HTR-8/SVneo (cell line): ENCODE results near the gene CNGA1.
"Not testable (repeated sequence)": the region's sequence is repeated elsewhere in the genome, so short reads cannot be mapped to it uniquely, and the experiment has no call there.

Experiments used
- DNase-seq: peaks from one replicate; pipeline ENCODE4 v3.0.0; 2011; ENCODE audit warnings: low spot score, mixed read lengths; ENCODE audit not compliant: insufficient read length
- FAIRE-seq: peaks from 2 replicates; lab custom pipeline; 2011; peaks lifted over from hg19 to GRCh38; lab: Jason Lieb, UNC

Gene CNGA1

DNA sequence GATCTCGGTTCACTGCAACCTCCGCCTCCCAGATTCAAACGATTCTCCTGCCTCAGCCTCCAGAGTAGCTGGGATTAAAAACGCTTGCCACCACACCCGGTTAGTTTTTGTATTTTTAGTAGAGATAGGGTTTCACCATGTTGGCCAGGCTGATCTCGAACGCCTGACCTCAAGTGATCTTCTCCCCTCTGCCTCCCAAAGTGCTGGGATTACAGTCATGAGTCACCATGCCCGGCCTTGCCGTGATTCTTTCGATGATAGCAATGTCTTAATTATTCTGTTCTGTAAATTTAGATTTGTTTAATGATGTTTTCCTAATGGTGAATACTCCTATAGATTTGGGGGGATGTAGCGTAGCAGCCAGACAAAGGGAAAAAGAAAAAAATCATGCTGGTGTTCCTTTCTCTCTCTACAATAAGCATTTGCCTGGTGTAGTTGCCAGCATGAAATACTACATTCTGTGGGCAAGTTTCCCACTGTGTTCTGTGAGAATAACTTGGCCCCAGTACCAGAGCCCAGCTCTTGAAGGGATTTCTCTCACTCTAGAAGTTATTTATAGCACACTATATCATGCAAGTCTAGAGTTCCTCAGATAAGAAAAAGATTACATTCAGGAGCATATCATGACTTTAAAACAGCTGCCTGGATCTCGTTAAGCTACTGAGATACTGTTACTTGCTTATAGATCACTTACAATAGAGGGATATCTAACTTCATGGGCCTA is 15.5 kb upstream of the CNGA1 start:
- DNase-seq (no peak), FAIRE-seq (no peak)

DNA sequence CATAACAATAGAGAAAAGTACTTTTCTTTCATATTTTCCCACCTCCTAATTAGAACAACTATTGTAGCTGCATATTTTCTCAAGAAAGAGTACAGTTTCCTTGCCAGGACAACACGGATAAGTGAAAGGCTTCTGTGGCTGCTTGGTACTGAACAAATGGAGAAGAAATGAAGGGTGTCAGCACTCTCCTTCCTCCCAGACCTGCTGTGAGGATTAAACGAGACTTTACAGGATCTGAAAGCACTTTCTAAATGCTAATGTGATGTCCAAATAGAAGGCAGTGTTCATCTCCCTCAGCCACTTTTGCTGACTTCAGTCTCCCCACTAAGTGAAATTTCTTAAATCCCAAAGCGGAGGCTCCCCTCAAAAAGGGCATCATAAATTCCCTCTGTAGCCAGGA is 14.0 kb upstream of the CNGA1 start:
- FAIRE-seq: no peak

DNA sequence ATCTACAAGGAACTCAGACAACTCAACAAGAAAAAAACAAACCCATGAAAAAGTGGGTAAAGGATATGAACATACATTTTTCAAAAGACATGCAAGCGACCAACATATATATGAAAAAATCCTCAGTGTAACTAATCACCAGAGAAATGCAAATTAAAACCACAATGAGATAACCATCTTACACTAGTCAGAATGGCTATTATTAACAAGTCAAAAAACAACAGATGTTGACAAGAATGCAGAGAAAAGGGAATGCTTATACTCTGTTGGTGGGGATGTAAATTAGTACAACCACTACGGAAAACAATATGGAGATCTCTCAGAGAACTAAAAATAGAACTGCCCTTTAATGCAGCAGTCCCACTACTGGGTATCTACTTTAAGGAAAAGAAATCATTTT is 12.2 kb upstream of the CNGA1 start:
- FAIRE-seq: no peak
- no peak for DNase-seq

More for the DNA sequence above, 14.0 kb upstream of the CNGA1 start:
- DNase-seq: no peak

DNA sequence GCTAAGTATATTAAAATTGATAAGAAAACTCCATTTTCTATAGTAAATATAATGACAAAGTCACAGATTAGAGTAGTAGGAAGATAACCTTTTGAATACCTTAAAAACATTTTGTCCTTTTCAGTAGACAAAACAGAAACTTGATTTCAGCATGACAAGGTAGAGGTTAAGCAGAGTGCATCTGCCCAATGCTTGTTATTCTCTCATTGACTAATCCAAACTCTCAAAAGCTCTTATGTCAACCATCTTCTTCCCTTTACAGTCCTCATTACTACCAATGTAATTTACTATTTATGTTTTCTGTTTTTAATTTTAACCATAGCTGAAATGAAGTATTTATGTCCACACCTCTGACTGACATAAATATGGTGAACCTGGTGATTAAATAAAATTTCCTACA is 11.2 kb upstream of the CNGA1 start:
- DNase-seq: no peak
- FAIRE-seq: no peak

DNA sequence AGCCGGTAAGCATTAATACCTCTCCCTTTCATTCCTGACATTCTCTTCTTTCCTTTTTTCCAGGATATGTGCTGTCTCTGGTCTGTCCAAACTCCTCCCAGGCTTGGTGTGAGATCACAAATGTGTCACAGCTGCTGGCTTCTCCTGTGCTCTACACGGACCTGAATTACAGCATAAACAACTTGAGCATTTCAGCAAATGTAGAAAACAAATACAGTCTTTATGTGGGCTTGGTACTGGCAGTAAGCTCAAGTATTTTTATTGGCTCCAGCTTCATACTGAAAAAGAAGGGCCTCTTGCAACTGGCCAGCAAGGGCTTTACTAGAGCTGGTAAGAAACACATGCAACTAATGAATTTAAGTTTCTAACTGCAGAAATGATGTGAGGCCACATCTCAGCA is 8.5 kb upstream of the CNGA1 start:
- no peak for FAIRE-seq

DNA sequence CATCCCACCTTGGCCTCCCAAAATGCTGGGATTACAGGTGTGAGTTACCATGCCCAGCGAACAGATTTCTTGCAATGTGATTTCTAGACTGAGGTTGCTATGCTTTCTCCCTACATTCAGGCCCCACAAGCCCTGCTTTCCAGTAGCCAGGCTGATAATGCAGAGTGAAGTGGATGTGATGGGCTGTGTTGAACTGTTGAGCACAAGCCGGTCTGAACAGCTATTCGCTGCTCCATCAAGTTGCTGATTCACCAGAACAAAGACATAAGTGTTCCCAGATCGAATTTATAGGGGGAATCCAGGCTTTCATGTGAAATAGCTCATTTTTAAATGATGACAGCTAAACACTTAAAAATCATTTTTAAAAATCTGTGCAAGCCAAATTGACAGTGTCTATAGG is 8.0 kb upstream of the CNGA1 start:
- DNase-seq (no peak), FAIRE-seq (no peak)

More for the DNA sequence above, 8.5 kb upstream of the CNGA1 start:
- DNase-seq: no peak

DNA sequence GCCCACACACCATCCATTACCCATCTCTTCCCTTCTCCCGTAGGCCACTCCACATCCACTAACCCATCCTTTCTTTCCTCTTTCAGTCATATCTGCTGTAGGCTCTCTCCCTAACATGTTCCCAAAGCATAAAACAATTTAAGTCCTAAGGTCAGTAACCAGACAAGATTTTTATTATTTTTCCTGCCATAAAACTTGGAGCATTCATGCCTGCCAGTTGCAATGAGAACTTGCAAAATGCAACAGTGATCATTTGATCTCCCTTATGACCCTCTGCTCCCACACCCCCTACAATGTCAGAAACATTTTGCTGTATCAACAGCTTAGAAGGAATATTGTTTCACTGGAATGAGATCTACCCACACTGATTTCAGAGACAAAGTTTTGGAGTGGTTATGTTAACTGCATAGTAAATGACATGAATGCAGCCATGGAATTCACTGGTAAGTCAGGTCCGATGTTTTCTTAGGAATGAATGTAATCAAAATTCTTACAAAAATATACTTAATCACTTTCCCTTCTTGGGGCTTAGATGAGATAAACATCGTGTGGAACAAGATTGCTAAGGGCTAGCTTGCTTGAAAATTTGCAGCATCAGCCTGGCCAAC is 5.8 kb upstream of the CNGA1 start:
- FAIRE-seq: no peak
- no peak for DNase-seq

DNA sequence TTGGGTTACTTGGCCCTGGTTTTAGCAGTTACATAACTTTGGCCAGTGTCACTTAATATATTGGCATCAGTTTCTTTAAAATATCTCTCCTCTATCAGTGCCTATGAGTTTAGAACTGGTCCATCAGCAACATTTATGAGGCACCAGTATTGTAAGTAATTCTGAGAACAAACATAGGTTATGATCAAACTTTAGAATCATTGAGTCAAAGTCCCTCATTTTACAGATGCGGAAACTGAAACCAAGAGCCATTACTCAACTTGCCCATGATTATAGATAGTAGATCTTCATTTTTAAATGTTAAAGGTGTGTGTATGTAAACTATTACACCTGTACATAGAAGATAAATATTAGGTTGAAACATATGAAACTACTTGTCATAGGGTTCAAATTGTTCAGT is 4.6 kb upstream of the CNGA1 start:
- DNase-seq: no peak
- no peak for FAIRE-seq

DNA sequence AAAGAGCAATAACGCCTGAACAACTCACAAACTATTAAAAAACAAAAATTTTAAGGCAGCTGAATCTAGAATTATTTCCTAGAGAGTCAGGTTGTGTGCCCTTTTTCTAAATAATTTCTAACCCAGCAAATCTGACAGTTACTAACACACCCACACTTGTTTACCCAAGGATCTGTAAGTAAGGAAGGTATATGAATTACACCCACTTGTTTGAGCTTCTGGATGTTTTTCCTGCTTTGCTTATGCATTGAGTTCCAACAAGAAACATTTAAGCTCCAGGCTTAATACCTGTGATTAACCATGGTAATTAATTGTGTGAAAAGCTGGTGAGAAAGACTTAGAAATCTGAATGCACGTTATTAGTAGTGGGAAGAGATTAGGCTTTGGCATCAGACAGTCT is 1.6 kb upstream of the CNGA1 start:
- DNase-seq: no peak
- no peak for FAIRE-seq

DNA sequence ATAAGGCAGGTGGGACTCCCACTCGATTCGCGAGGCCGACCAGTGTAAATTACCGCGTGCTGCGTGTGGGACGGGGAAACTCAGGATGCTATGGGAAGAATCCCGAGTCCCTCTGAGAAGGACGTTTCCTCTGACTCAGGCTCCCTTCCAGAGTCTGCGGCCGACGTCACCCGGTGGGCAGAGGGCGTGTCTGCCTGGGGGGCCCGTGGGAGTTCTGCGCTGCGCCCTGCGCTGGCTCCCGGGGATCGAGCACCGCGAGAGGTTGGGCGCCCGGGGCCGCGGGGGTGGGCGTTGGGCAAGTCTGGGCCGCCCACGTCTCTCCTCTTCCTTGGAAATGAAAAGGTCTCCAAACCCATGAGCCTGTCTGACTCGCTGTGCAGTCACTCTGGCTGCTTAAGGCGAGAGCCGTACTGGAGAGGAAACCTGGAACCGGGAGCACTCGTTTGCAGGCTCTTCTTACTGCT is 659 bp upstream of the CNGA1 start:
- peak; percentile 46 for FAIRE-seq
- DNase-seq: peak; percentile 77

DNA sequence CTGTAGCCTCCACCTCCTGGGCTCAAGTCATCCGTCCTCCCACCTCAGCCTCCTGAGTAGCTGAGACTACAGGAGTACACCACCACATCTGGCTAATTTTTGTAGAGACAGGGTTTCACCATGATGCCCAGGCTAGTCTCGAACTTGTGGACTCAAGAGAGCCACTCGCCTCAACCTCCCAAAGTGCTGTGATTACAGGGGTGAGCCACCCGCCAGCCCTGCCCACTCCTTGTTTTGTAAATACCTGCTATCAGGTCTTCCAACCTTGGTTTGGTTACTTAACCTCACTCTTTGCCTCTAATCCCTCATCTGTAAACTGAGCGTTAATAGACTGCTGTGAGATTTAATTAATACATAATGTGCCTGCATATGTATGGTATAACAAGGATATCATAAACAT is 803 bp downstream of the CNGA1 start:
- DNase-seq (no peak), FAIRE-seq (no peak)

DNA sequence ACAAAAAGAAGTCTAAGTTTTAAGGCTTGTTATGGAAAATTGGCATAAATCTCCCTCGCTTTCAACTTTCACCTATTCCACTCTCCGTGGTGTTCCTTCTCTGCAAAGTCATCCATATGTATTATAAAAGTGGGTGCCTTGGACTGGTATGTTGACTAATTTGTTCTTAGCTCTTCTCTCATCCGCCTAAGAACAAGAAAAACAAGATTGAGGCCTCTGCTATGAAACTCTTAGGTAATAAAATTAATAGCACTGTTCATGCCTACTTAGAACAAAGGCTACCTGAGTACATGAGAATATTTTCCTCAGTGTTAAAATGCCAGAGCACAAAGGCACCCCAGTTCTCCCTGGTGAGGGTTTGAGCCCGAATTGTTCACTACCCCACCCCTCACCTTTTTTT is 1.3 kb downstream of the CNGA1 start:
- DNase-seq: no peak
- no peak for FAIRE-seq

DNA sequence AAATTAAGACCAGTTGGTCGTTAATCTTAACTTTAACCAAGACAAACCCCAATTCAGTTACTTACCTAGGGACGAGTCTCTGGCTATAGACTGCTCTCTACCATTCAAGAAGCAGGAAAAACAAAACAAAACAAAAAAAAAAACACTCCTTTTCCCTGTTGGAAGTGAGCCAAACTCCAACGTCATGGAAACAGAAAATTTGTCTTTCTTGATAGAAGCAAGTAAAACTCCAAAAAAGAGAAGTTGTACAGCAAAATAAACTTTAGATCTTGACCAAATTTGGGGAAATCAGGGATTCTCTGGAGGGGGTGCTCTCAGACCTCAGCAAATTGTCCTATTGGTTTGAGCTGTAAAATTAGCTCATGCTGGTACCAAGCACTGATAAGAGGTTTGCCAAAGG is 3.7 kb downstream of the CNGA1 start:
- DNase-seq: no peak
- no peak for FAIRE-seq

DNA sequence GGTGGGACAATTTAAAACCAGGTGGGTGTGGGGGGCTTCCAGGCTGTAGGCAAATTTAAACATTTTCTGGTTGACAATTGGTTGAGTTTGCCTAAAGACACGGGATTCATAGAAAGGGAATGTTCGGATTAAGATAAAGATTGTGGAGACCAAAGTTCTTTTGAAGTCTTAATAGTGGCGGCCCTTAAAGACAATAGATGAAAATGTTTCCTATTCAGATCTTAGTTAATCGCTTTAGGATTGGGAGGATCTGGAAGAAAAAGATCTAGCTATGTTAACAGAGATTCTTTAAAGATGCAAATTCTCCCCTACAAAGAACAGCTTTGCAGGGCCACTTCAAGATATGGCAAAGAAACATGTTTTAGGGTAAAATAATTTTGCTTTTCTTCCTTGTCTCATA is 4.8 kb downstream of the CNGA1 start:
- FAIRE-seq: no peak
- DNase-seq: no peak

DNA sequence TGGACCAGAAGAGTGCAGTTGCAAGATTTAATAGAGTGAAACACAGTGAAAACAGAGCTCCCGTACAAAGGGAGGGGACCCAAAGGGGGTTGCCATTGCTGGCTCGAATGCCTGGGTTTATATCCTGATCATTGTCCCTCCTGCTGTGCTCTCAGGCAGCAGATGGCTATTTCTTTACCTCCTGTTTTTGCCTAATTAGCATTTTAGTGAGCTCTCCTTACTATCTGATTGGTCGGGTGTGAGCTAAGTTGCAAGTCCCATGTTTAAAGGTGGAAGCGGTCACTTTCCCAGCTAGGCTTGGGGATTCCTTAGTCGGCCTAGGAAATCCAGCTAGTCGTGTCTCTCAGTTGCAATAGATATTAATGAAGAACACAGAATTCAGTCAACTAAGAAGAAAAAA is 5.6 kb downstream of the CNGA1 start:
- not testable (repeated sequence) for FAIRE-seq, DNase-seq

DNA sequence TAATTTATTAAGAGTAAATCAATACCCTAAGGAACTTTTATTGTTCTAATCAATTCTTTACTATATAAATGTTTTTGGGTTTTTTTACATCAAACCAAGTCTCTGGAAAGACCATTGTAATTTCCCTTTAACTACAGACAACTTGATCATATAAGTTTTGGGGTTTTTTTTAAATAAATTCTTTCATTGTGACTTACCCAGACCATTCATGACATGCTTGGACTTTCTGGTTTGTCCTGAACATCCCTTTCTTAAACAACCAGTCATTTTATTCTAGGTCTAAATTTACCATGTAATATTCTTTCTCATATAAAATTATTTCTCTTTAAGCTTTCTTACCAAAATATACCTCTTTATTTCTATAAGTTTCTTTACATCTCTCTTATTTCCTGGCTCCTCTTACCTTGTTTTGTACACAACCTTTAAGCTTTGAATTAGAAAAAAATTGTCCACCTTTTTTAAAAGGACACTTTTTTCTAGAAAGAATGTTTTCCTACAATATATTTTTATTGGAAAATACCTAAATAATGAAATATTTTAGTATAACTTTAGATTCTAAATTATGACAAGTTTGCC is 8.4 kb downstream of the CNGA1 start:
- no peak for FAIRE-seq
- no peak for DNase-seq

DNA sequence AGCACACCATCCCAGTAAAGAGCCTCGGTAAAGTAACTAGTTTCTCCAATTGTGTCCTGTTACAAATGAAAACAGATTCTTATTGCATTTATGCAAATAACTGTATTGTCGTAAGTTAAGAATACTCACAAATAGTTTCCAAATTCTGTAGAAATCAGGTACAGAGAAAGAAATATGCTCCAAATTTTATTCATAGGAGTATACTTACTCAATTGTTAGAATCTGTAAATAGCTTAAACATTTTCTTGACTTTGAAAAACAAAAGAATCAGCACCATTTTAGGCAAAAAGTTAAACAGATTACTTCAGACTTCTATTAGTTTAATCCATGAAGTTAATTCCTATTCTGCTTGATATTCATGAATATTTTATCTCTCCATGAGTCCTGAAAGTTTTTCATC is 10.7 kb downstream of the CNGA1 start:
- no peak for DNase-seq
- no peak for FAIRE-seq

DNA sequence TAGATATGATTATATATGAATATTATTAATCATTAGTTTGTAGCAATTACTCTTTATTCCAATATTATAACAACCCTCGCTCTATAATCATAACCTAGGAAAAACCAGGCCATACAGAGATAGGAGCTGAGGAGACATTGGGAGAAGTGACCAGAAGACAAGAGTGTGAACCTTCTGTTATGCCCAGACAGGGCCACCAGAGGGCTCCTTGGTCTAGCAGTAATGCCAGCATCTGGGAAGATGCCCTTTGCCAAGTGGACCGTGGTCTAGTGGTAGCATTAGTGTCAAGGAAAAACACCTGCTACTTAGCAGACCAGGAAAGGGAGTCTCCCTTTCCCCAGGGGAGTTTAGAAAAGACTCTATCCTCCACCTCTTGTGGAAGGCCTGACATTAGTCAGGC is 12.9 kb downstream of the CNGA1 start:
- not testable (repeated sequence) for DNase-seq, FAIRE-seq

DNA sequence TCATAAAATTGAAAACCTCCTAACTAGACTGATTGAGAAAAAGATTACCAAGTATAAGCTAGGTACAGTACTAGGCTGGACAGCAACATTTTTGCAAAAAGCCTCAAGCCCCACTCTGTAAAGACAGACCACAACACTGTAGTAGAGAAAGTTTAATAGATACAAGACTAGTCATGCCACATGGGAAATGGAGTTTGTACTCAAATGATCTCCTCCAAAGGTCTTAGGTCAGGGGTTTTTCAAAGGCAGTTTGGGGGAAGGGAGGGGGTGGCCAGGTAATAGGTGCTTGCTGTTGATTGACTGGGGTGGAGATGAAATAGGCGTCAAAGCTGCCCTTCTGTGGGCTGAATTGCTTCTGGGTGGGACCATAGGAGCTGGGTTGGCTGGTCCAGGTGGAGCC is 14.2 kb downstream of the CNGA1 start:
- DNase-seq (no peak), FAIRE-seq (no peak)

DNA sequence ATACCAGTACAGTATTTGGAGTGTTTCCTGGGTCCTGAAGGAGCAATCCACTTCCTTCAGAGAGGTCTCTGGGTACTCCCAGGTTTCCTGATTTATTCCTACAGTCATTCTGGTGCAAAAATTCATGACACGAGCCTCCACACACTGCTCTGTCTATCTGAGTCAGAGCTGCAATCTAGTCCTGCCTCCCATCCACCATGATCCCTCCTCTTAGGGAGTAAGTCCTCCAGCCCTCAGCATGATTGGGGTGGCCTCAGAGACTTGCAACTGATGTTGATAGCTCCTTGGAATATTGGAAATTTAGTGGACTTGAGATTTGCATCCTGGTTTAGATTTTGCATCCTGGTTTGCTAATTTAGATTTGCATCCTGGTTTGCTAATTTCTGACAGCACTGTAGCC is 20.5 kb downstream of the CNGA1 start:
- DNase-seq (no peak), FAIRE-seq (no peak)

DNA sequence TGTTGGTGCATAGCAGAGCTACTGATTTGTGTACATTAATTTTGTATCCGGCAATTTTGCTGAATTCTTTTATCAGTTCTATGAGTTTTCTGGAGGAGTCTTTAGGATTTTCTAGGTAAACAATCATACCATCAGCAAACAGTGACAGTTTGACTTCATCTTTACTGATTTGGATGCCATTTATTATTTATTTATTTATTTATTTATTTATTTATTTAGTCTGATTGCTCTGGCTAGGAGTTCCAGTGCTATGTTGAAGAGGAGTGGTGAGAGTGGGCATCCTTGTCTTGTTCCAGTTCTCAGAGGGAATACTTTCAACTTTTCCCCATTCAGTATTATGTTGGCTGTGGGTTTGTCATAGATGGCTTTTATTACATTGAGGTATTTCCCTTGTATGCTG is 24.0 kb downstream of the CNGA1 start:
- DNase-seq, FAIRE-seq: not testable (repeated sequence)

DNA sequence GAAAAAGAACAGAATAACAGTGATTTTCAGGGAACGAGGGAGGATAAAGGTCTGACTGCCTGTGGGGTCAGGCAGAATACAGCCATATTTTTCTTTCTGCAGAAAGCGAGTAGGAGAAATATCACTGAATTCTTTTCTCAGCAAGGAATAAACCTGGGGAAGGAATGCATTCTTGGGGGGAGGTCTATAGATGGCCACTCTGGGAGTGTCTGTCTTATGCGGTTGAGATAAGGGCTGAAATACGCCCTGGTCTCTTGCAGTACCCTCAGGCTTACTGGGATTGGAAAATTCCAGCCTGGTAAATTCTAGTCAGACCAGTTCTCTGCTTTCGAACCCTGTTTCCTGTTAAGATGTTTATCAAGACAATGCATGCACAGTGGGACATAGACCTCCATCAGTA is 26.3 kb downstream of the CNGA1 start:
- FAIRE-seq: no peak

More for the DNA sequence above, 26.3 kb downstream of the CNGA1 start:
- DNase-seq: no peak
